GM10266 (cell line): ENCODE data around the gene SRMS.

Experiments used
- DNase-seq: peaks from one replicate; pipeline ENCODE4 v3.0.0; 2012; ENCODE audit errors: extremely low spot score
- TF ChIP-seq, protein P1 (sequence below): IDR thresholded peaks from 2 replicates; pipeline ENCODE4 v1.5.1; 2012; ENCODE audit warnings: mild to moderate bottlenecking, low read depth; ENCODE audit not compliant: control insufficient read depth, insufficient read depth; ENCODE audit errors: missing control alignments

The SRMS gene

GRCh38 chr20:63546956-63547724 lies 409 bp downstream of the SRMS start:
- no peak for DNase-seq
- TF ChIP-seq, protein P1, sequence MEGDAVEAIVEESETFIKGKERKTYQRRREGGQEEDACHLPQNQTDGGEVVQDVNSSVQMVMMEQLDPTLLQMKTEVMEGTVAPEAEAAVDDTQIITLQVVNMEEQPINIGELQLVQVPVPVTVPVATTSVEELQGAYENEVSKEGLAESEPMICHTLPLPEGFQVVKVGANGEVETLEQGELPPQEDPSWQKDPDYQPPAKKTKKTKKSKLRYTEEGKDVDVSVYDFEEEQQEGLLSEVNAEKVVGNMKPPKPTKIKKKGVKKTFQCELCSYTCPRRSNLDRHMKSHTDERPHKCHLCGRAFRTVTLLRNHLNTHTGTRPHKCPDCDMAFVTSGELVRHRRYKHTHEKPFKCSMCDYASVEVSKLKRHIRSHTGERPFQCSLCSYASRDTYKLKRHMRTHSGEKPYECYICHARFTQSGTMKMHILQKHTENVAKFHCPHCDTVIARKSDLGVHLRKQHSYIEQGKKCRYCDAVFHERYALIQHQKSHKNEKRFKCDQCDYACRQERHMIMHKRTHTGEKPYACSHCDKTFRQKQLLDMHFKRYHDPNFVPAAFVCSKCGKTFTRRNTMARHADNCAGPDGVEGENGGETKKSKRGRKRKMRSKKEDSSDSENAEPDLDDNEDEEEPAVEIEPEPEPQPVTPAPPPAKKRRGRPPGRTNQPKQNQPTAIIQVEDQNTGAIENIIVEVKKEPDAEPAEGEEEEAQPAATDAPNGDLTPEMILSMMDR, result no peak

DNA sequence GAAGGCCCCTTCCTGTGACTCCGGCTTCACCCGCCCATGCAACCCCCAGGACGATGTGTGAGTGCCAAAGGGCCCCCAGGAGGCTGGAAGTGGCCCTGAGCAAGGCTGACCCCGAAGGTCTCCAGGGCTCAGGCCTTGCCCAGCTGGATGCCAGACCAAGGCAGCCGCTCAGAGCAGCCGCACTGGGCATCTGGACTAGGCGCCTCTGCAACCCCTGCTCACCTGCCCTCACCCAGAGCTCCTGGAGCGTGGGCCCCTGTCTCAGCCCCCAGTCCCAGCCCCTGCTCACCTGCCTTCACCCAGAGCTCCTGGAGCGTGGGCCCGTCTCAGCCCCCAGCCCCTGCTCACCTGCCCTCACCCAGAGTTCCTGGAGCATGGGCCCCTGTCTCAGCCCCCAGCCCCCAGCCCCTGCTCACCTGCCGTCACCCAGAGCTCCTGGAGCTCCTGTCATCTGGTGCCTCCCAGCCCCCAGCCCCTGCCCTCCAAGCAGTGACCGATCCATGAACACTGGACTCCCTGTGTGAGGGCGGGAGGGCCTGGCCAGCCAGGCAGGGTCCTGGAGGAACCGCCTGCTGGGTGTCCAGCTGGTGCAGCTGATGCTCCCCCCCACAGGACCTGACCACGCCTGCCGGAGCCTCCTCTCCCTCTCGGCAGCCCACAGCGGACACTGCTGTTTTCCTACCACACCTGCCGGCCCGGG lies 1.1 kb downstream of the SRMS start:
- DNase-seq, result no peak
- TF ChIP-seq, protein P1, result no peak

GRCh38 chr20:63545814-63546213 lies 1.7 kb downstream of the SRMS start:
- TF ChIP-seq, protein P1, result no peak
- no peak for DNase-seq

- TF ChIP-seq, protein P1, result no peak
- DNase-seq, result no peak
These were observed 2.5 kb downstream of the SRMS start for GRCh38 chr20:63544958-63545516.

DNA sequence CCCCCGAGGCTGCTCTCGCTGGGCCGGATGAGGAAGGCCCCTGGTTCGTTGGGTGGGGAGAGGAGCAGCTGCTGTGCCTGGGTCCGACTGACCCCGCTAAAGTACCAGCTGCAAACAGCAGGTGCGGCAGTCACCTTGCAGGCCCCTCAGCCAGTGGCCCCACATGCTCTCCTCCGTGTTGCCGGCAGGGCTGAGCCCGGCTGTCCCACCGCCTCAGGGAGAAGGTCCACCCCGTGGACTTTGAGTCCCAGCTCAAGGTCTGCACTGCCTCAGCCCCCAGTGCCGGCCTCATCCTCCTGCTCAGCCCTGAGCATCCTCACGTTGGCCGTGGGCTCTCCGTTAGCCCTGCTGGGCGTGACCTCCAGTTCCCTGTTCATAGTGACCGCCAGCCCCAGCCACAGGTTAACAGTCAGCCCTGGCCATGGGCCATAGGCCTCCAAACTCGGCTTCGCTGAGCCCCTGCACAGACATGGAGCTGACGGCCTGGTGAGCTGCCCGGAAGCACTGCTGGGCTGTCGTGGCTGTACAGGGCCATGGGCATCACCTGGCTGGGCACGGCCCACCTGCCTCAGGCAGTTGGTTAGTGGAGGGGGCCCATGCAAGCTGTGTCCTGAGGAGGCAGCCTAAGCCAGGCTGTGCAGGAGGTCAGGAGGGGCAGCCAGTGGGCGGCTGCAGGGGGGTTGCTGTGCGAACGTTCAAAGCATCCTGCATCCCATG lies 3.1 kb downstream of the SRMS start:
- TF ChIP-seq, protein P1, result no peak
- DNase-seq, result no peak

DNA sequence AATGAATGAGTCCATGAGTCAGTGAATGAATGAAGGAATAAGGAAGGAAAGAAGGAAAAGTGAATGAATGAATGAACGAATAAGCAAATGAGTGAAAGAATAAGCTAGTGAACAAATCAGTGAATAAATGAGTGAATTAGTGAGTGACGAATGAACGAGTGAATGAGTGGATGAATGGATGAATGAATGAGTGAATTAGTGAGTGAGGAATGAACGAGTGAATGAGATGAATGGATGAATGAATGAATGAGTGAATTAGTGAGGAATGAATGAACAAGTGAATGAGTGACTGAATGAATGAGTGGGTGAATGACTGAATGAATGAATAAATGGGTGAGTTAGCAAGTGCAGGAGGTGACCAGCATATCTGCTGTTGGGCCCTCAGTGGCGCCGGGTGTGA lies 3.8 kb downstream of the SRMS start:
- TF ChIP-seq, protein P1, result no peak

More for the DNA sequence above, 3.8 kb downstream of the SRMS start:
- no peak for DNase-seq
